Measurements from ENCODE around the gene GOLGA3.
"Not testable (repeated sequence)": the region's sequence is repeated elsewhere in the genome, so short reads cannot be mapped to it uniquely, and the experiment has no call there.

DNA sequence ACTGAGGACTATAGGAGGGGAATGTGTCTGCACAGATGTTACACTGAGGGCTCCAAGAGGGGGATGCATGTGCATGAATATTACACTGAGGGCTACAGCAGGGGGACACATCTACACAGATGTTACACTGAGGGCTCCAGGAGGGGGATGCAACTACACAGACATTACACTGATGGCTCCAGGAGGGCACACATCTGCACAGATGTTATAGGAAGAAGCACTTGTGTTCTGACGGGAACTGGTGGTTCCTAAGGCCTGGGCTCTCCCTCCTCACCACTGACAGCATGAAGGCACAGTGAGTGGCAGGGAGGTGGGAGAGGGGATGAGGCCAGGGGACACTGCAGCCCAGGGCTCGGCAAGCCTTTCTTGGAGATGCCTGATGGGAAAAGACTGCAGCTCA lies 36.7 kb downstream of the GOLGA3 start:
- not testable (repeated sequence) for TF ChIP-seq POLR2A (IDR thresholded peaks at IDR 0.05; ENCODE audit: extremely low read depth, insufficient read length); CTCF (IDR thresholded peaks at IDR 0.05; ENCODE audit: low read depth, low read length)

Data from NB4 (cell line).